22Rv1 (cell line): ENCODE data around the gene NCOA3.

ENCODE experiments used
- CTCF ChIP-seq: fragments of 450-650 bp; IDR thresholded peaks from 2 replicates; pipeline ENCODE4 v1.5.1; 2017; ENCODE audit warnings: mild to moderate bottlenecking
- ZFX ChIP-seq: fragments of 450-650 bp; IDR thresholded peaks from 2 replicates; pipeline ENCODE4 v1.6.1; 2017; ENCODE audit warnings: antibody characterized with exemption, borderline replicate concordance

- TF ChIP-seq CTCF (no peak), ZFX (no peak)
Measured at GRCh38 chr20:47689731-47690130, 188.0 kb downstream of the NCOA3 start.
